Astrocyte of the spinal cord (primary cell): ENCODE measurements around the gene OSBPL9.
"Not testable (repeated sequence)": the region's sequence is repeated elsewhere in the genome, so short reads cannot be mapped to it uniquely, and the experiment has no call there.

Source experiments
- DNase-seq: peaks from one replicate; pipeline ENCODE4 v3.0.0; 2011; ENCODE audit warnings: low read depth, low spot score
- H3K4me3 ChIP-seq: 2 replicates; pipeline ENCODE4 v1.5.1; 2011; ENCODE audit warnings: low read depth, mild to moderate bottlenecking, low read length, moderate library complexity
- CTCF ChIP-seq: IDR thresholded peaks from 2 replicates; pipeline ENCODE4 v1.5.1; 2012; ENCODE audit warnings: low read depth, mild to moderate bottlenecking, low read length, inconsistent platforms
- in situ Hi-C: cut with HindIII; loops from 2 replicates; pipeline ENCODE4 v1.10.0; 2017; ENCODE audit warnings: low sequenced_read_pairs

OSBPL9 gene

GRCh38 chr1:51727366-51727765, 110.5 kb downstream of the OSBPL9 start:
- in situ Hi-C loops, result no loop called here
- TF ChIP-seq CTCF, result no peak
- no peak overlapping the region for H3K4me3 ChIP-seq
- DNase-seq, result no peak

- no peak for TF ChIP-seq CTCF
- peak overlapping the region; percentile 74 for H3K4me3 ChIP-seq
- DNase-seq, result no peak
- in situ Hi-C loops, result no loop called here
These were observed 111.8 kb downstream of the OSBPL9 start for GRCh38 chr1:51728611-51729155.

GRCh38 chr1:51729156-51729823, 112.4 kb downstream of the OSBPL9 start:
- peak; percentile 85 for DNase-seq
- in situ Hi-C loops, result no loop called here
- no peak for TF ChIP-seq CTCF
- peak overlapping the region; percentile 74 for H3K4me3 ChIP-seq

GRCh38 chr1:51729824-51730301, 113.0 kb downstream of the OSBPL9 start:
- in situ Hi-C loops, result no loop called here
- no peak for TF ChIP-seq CTCF
- peak overlapping the region; percentile 74 for H3K4me3 ChIP-seq
- DNase-seq, result peak; percentile 21

GRCh38 chr1:51731998-51732397, 115.1 kb downstream of the OSBPL9 start:
- H3K4me3 ChIP-seq, result no peak overlapping the region
- DNase-seq, result no peak
- TF ChIP-seq CTCF, result no peak
- in situ Hi-C loops, result no loop called here

GRCh38 chr1:51732701-51733425, 116.0 kb downstream of the OSBPL9 start:
- TF ChIP-seq CTCF, result no peak
- in situ Hi-C loops, result no loop called here
- no peak for DNase-seq
- no peak overlapping the region for H3K4me3 ChIP-seq

GRCh38 chr1:51733426-51733774, 116.5 kb downstream of the OSBPL9 start:
- DNase-seq, H3K4me3 ChIP-seq, in situ Hi-C loops: not testable (repeated sequence)
